K562 (cell line): Measurements from ENCODE around the gene PPP6R1. TPM values are rescaled to one million over a fixed set of nuclear protein-coding genes. Genes with fewer than 3 reads are reported as not detected.

Source experiments
- AFF1 ChIP-seq, 2 experiments: fragments of 450-650 bp; IDR thresholded peaks; 2 replicates each; pipeline ENCODE4 v1.6.1; 2018; ENCODE audit warnings: mild to moderate bottlenecking in 2 of 2, low read depth in 1 of 2; ENCODE audit not compliant: partially characterized antibody in 2 of 2
- CBFA2T2 ChIP-seq: fragments of 450-650 bp; conservative IDR thresholded peaks from 2 replicates; pipeline ENCODE4 v1.6.1; 2017; ENCODE audit warnings: mild to moderate bottlenecking
- ERF ChIP-seq: fragments of 450-650 bp; formaldehyde crosslinking; IDR thresholded peaks from 2 replicates; pipeline ENCODE4 v1.4.0; 2020; ENCODE audit warnings: mild to moderate bottlenecking, mixed read lengths
- JUN ChIP-seq, 2 experiments: sonication (generic) in 1 of 2; formaldehyde crosslinking in 1 of 2; IDR thresholded peaks; 2 replicates each; pipeline versions ENCODE4 v1.6.1 to v1.8.0; 2012 to 2022; ENCODE audit warnings: borderline replicate concordance in 2 of 2, mild to moderate bottlenecking in 2 of 2, improper control_type of control experiment in 1 of 2, low read depth in 1 of 2, low read length in 1 of 2, missing genetic modification reagents in 1 of 2
- MEF2A ChIP-seq: IDR thresholded peaks from 2 replicates; pipeline ENCODE4 v1.6.1; 2011; ENCODE audit warnings: low read depth, mild to moderate bottlenecking, low read length, moderate library complexity; ENCODE audit not compliant: control insufficient read depth
- NCOA6 ChIP-seq: fragments of 450-650 bp; IDR thresholded peaks from 2 replicates; pipeline ENCODE4 v1.6.1; 2017; ENCODE audit warnings: mild to moderate bottlenecking
- NELFE ChIP-seq: IDR thresholded peaks from 2 replicates; pipeline ENCODE4 v1.6.1; 2011; ENCODE audit warnings: mild to moderate bottlenecking; ENCODE audit not compliant: insufficient read depth, insufficient read length
- NFE2L1 ChIP-seq: fragments of 450-650 bp; IDR thresholded peaks from 2 replicates; pipeline ENCODE4 v1.6.1; 2016; ENCODE audit warnings: missing genetic modification characterization, low read depth, mild to moderate bottlenecking, missing compliant biosample characterization, moderate library complexity, borderline replicate concordance
- WHSC1 ChIP-seq: IDR thresholded peaks from one replicate; pipeline ENCODE4 v1.6.1; 2012; ENCODE audit warnings: low read length, control low read depth, inconsistent platforms
- ZMIZ1 ChIP-seq, 2 experiments: fragments of 150-350 bp in 1 of 2; IDR thresholded peaks; 2 replicates each; pipeline ENCODE4 v1.6.1; 2012 to 2016; ENCODE audit warnings: low read depth in 2 of 2, low read length in 2 of 2, mild to moderate bottlenecking in 1 of 2, moderate library complexity in 1 of 2
- ZNF121 ChIP-seq: sonication (generic); formaldehyde crosslinking; conservative IDR thresholded peaks from 2 replicates; pipeline ENCODE4 v1.8.0; 2022; ENCODE audit warnings: missing genetic modification reagents
- polyA plus RNA-seq, 8 experiments: library from polyadenylated mRNA; depleted of rRNA in 4 of 8; stranded (reverse) in 5 of 8; unstranded in 3 of 8; fragments of >200 nt; fragmentation: Nextera tagmentation in 2 of 8; fragmentation: Illumina TruSeq in 1 of 8; extraction: Ambion mirVana in 2 of 8; extraction: Trizol in 1 of 8; gene quantifications; 2 replicates each; pipeline versions ENCODE4 v1.2.1 to v1.2.3, GENCODE V29; 2011 to 2014; ENCODE audit warnings: inconsistent platforms in 1 of 8, missing spikeins in 1 of 8
- total RNA-seq, 7 experiments: library from RNA; depleted of rRNA in 6 of 7; stranded (reverse); fragments of >200 nt in 6 of 7; fragmentation: Illumina TruSeq in 2 of 7; extraction: Trizol in 2 of 7; gene quantifications; 2 replicates each; pipeline versions ENCODE4 v1.2.1 to v1.2.3, GENCODE V29; 2011 to 2021; ENCODE audit warnings: low replicate concordance in 1 of 7
- TF ChIP-seq, protein P1 (sequence below): sonication (generic); formaldehyde crosslinking; IDR thresholded peaks from 2 replicates; pipeline ENCODE4 v1.8.1; 2023; ENCODE audit warnings: mild to moderate bottlenecking, missing genetic modification reagents, moderate library complexity

Gene PPP6R1
- total and polyA plus RNA-seq, 9 of the 15 experiments (the other 6 are each of a cell fraction or from before 2014, with no cell fraction given), result 0.48 to 135 (median 37.2) TPM

DNA sequence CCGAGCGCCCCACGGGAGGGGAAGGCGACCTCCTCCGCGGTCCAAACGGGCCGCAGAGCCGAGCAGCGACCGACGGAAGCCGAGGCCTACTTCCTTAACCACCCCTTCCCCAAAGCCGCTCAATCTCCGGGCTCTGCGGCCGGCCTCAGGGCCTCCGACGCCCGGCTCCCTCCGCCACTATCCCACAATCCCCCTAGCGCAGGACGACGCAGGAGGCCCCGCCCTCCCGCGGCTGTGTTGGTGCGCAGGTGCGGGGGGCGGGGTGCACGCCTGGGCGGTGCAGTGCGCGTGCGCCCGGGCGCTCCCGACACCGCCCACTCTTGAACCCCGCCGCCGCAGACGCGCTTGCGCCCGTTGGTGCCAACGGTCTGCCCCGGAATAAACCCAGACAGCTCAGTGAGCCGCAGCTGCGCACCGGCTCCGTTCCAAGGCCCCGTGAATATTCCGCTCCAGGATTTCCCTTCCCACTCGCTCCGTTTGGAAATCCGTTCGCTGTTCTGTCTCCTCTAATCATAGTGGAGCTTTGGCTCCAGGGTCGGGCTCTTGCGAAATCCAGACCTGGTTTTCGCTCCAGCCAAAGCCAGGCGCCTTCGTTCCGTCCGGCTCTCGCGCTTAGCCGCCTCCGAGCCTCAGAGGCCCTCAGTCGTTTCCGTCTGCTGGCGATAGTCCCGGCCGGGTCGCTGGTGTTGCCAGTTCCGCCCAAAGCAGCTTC, at the start of gene PPP6R1 (continued):
- TF ChIP-seq ZMIZ1 (IDR thresholded peaks at IDR 0.05; ENCODE audit: low read depth in 2 of 2, low read length in 2 of 2) (peak in 1 of 2 experiments; percentile 74; a peak in 3 of 4 replicates), AFF1 (IDR thresholded peaks at IDR 0.05; ENCODE audit: low read depth in 1 of 2, partially characterized antibody in 2 of 2) (peak; percentile 69 to 90), JUN (IDR thresholded peaks at IDR 0.05; ENCODE audit: borderline replicate concordance, low read depth, low read length) (peak; percentile 76; the same call in 1 of the 2 replicates), JUN (CRISPR knock-in tag; IDR thresholded peaks at IDR 0.05; ENCODE audit: borderline replicate concordance) (0 out of 2 replicates have a peak, but pooled peaks have one; percentile 74), WHSC1 (no peak), ERF (CRISPR knock-in tag) (0 out of 2 replicates have a peak, but pooled peaks have one; percentile 88), NFE2L1 (tag) (no peak), MEF2A (peak; percentile 58; the same call in 1 of the 2 replicates), NELFE (no peak), NCOA6 (peak; percentile 64; the same call in 1 of the 2 replicates), CBFA2T2 (peak; percentile 32; the same call in 1 of the 2 replicates), ZNF121 (CRISPR knock-in tag) (no peak)
- TF ChIP-seq, protein P1, sequence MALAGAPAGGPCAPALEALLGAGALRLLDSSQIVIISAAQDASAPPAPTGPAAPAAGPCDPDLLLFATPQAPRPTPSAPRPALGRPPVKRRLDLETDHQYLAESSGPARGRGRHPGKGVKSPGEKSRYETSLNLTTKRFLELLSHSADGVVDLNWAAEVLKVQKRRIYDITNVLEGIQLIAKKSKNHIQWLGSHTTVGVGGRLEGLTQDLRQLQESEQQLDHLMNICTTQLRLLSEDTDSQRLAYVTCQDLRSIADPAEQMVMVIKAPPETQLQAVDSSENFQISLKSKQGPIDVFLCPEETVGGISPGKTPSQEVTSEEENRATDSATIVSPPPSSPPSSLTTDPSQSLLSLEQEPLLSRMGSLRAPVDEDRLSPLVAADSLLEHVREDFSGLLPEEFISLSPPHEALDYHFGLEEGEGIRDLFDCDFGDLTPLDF (CRISPR knock-in tag), result peak; percentile 82
